HG03045 (cell line): ENCODE results near the gene KIF3A.

Experiments
- ATAC-seq: cut with Tn5 transposase; IDR thresholded peaks from one replicate; pipeline ENCODE4 v1.9.1; 2021; ENCODE audit warnings: mild to moderate bottlenecking, moderate library complexity; ENCODE audit not compliant: unreplicated experiment

Gene KIF3A

GRCh38 chr5:132771503-132771998, 34.2 kb upstream of the KIF3A start:
- ATAC-seq = no peak

- ATAC-seq = no peak
Observed at GRCh38 chr5:132770476-132771159, 33.3 kb upstream of the KIF3A start.

DNA sequence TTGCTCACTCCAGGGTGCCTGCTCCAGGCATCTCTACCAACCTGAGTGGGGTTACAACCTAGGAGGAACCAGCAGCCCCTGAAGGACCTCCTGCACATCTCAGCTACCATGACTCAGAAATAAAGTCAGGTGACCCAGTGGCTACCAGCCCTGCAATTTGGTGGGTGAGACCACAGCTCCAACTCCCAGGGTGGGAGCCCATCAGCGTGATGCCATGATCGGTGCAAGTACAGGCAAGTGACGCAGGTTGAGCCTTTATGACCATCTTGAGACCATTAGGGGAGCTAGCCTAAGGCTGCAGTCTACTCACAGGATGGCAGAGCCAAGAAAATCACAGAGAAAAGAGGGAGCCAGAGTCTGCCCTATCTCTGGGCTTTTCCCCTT, 31.1 kb upstream of the KIF3A start:
- ATAC-seq = no peak

GRCh38 chr5:132767150-132767549, 29.8 kb upstream of the KIF3A start:
- no peak for ATAC-seq

DNA sequence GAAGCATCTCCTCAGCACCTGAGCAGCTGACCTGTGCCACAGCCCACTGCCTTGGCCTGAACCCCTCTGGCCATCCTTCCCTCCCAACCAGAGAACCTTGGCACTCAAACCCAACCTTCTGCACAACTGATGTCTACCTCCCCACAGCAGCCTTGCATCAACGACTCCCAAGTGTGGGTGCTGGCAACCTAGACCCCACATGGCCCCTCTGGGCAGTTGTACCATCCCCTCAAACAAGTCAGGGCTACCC, 29.4 kb upstream of the KIF3A start:
- no peak for ATAC-seq

- no peak for ATAC-seq
Observed at GRCh38 chr5:132766020-132766805, 28.9 kb upstream of the KIF3A start.

DNA sequence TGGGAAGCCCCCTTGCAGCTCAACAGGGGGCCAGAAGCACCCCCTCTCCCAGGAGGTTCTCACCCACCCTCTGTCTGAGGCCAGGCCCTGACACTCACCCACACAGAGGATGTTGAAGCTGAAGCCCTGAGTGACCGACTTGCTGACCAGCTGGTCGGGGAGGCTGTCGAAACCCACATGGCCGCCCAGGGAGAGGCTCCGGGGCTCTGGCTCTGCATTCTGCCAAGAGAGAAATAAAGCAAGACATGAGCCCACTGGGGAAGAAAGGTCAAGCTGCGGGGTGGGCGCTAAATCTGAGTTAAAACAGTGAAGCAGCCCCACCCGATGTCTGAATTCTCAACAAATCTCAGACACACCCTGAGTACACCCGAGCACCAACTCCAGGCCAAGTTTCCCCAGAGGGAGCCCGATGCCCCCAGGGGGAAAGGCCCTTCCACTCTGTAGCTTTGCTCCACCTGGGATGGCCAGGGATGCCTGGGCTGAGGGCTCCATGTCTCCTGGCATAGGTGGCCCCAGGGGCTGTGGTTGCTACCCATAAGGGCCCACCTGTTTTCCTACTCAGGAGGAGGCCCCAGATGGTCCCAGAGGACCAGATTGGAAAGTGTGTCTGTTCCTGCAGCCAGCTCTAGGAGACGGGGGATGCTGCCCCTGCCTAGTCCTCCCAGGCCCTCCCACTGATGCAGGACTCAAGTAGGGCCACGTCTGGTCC, 28.1 kb upstream of the KIF3A start:
- no peak for ATAC-seq

DNA sequence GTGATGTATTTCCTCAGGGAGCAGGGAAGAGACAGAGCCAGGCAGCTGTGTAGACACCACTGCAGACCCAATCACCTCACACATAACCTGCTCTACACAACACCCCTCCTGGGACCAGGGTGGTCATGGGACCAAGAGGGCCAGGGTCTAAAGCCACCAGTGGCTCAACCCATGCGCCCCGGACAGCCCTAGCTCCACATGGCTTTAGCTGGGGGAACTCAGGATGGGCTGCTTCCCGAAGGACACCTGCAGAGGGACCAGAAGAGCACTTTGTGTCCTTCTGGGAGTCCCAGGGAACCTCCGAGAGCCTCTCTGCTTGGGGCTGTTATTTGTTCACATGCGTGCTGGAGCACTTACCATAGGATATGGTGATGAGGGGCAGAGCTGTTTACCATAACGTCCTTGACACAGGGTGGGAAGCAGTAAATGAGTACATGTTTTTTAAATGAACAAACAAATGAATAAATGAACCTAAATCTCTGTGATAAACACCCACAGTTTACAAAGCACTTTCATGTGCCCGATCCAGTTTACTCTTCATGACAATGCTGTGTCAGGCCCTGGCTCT, 27.4 kb upstream of the KIF3A start:
- ATAC-seq = no peak

GRCh38 chr5:132764051-132764450, 26.7 kb upstream of the KIF3A start:
- no peak for ATAC-seq

DNA sequence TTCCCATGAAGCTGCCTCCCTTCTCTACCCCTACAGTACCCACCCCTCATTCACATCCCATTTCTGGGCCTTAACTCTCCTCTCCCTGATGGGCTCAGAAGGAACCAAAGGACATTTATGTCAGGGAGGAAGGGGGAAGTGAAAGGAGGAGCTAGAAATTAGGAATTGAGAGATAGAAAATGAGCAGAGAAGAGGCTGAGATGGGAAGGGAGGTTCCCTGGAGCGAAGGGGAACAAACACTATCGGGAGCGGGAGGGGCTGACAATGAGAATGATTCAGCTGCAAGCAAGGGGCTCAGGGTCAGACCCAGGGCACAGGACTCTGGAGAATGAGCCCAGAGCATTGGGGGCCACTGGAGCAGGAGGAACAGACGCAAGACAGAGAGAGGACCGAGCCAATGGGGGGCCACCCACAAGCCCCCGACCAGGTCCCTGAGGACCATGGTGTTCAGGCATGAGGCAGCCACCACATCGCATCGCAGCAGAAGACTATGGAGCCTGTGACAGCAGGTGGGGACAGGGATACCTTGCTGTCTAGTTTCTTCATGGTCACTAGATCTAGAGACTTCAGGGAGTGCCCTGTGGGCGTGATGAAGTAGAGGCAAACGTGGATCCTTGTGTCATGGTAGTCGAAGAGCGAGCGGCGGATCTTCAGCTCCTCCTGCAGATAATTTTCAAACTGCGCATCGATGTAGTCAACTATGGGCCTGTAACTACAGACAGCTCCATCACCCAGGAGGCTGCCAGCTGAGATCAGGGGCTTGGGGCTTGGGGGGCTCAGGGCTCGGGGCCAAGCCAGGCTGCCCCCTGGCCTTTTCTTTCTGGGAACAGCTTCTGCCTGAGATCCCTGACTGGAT, 26.1 kb upstream of the KIF3A start:
- ATAC-seq = no peak

DNA sequence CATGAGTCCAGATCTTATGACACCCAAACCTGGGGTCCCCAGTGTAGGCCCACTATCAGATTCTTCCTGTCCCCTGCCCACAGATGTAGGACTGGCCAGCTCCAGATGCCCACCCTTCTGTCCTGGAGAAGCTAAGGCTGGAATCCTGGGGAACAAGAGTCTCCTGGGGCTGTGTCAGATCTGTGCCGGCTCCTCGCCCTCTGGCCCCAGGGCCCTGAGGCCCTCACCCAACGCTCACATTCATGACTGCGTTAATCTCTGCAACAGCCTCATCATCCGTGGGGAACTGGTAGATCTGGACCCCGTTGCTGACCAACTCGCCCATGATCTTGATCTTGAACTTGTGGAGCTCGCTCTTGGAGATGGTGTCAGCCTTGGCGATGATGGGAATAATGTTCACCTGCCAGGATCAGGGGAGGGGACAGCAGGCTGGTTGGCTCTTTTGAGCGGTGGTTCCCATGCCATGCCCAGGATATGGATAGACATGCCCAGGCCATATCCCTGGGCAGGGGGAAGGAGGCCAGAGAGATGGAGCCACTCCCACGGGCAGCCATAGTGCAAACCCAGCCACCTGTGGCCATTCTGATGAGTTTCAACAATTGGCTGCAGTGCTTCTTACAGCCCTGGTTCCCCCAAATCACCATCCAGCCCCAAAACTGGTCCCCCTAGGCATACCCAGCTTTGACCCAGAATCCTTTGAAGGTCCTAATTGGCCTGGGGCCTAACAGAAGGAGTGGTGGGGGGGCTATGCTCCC, 25.1 kb upstream of the KIF3A start:
- no peak for ATAC-seq

- ATAC-seq = no peak
Observed at GRCh38 chr5:132761321-132762240, 24.2 kb upstream of the KIF3A start.

DNA sequence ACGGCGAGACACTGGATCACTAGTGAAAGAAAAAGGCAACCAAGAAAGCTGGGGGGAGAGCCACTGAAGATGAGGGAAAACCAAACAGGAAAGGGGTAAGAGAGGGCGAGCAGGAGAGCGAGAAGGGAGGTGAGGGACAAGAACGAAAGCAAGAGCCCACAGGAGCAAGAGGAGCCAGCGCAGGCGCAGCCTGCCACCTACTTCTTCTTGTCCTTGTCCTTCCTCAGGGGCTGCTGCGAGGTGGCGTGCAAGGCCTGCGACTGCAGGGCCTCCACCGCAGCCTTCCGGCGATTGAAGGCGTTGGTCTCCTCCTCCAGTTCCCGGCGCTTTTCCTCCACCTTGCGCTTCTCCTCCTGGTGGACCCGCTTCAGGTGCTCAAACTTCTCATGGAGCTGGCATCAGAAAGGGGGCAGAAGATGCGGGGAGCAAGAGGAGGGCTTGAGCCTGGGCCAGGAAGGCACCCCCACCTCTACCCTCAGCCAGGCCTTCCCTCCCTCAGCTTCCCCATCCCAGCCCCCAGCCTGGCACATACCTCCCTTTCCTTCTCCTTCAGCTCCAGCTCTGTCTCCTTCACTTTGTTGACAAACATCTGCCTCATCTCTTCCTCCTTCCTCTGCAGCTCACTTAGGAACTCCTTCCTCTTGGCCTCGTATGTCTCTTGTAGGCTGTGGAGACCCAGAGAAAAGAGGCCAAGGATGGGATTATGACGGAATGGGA, 23.4 kb upstream of the KIF3A start:
- no peak for ATAC-seq

GRCh38 chr5:132760049-132760420, 22.7 kb upstream of the KIF3A start:
- no peak for ATAC-seq

- ATAC-seq = no peak
Observed at GRCh38 chr5:132759114-132760048, 22.0 kb upstream of the KIF3A start.

- ATAC-seq = no peak
Observed at GRCh38 chr5:132758451-132758850, 21.1 kb upstream of the KIF3A start.

GRCh38 chr5:132756542-132756941, 19.2 kb upstream of the KIF3A start:
- ATAC-seq = no peak
